Measurements from ENCODE around the gene TPP2.

The TPP2 gene

GRCh38 chr13:102708211-102708610 lies 111.4 kb downstream of the TPP2 start:
- Histone ChIP-seq H3K4me2 (ENCODE audit: low read depth, low read length) (no peak overlapping the region), H3K9me3 (replicated peaks; ENCODE audit: insufficient read depth, low read length) (no peaks in the 10 kb centered on the region), H3K4me1 (ENCODE audit: low read length) (no peaks in the 10 kb centered on the region), H3K27ac (ENCODE audit: low read length) (no peak overlapping the region), H3K27me3 (replicated peaks; ENCODE audit: insufficient read depth, low read length) (no peaks in the 10 kb centered on the region), H3K4me3 (ENCODE audit: low read length) (no peak overlapping the region), H3K36me3 (replicated peaks; ENCODE audit: insufficient read depth, low read length) (no peaks in the 10 kb centered on the region), H3K9ac (ENCODE audit: low read length) (no peak overlapping the region), H2AFZ (ENCODE audit: low read length) (no peak overlapping the region), H3K9me2 (replicated peaks; ENCODE audit: insufficient read depth, low read length) (no peaks in the 10 kb centered on the region), H3K79me2 (ENCODE audit: low read length) (no peaks in the 10 kb centered on the region), H4K20me1 (ENCODE audit: insufficient read depth, low read length) (no peaks in the 10 kb centered on the region), H3F3A (ENCODE audit: insufficient read depth, low read length) (no peaks in the 10 kb centered on the region)
- no peak for DNase-seq
- no peak for TF ChIP-seq CTCF (IDR thresholded peaks at IDR 0.05; ENCODE audit: low read length)
- no peak for TF ChIP-seq EZH2phosphoT487 (IDR thresholded peaks at IDR 0.05; ENCODE audit: low read length)
- TF ChIP-seq EZH2 (optimal IDR thresholded peaks at IDR 0.05; ENCODE audit: low read depth, low read length): no peak

- Histone ChIP-seq H3K79me2 (ENCODE audit: low read length) (no peaks in the 10 kb centered on the region), H3K9me3 (replicated peaks; ENCODE audit: insufficient read depth, low read length) (no peaks in the 10 kb centered on the region), H3K4me1 (ENCODE audit: low read length) (no peaks in the 10 kb centered on the region), H3K4me2 (ENCODE audit: low read depth, low read length) (no peak overlapping the region), H2AFZ (ENCODE audit: low read length) (no peak overlapping the region), H3K27ac (ENCODE audit: low read length) (no peak overlapping the region), H3F3A (ENCODE audit: insufficient read depth, low read length) (no peaks in the 10 kb centered on the region), H3K9me2 (replicated peaks; ENCODE audit: insufficient read depth, low read length) (no peaks in the 10 kb centered on the region), H3K36me3 (replicated peaks; ENCODE audit: insufficient read depth, low read length) (no peaks in the 10 kb centered on the region), H3K9ac (ENCODE audit: low read length) (no peak overlapping the region), H3K4me3 (ENCODE audit: low read length) (no peak overlapping the region), H3K27me3 (replicated peaks; ENCODE audit: insufficient read depth, low read length) (no peaks in the 10 kb centered on the region), H4K20me1 (ENCODE audit: insufficient read depth, low read length) (no peaks in the 10 kb centered on the region)
- no peak for DNase-seq
- TF ChIP-seq CTCF (IDR thresholded peaks at IDR 0.05; ENCODE audit: low read length) (no peak), EZH2 (optimal IDR thresholded peaks at IDR 0.05; ENCODE audit: low read depth, low read length) (no peak), EZH2phosphoT487 (IDR thresholded peaks at IDR 0.05; ENCODE audit: low read length) (no peak)
Measured at GRCh38 chr13:102708991-102709390, 112.2 kb downstream of the TPP2 start.

GRCh38 chr13:102709536-102709935 lies 112.8 kb downstream of the TPP2 start:
- no peaks in the 10 kb centered on the region for H3K9me2 ChIP-seq (replicated peaks; ENCODE audit: insufficient read depth, low read length)
- H3K79me2 ChIP-seq (ENCODE audit: low read length): no peaks in the 10 kb centered on the region
- no peaks in the 10 kb centered on the region for H4K20me1 ChIP-seq (ENCODE audit: insufficient read depth, low read length)
- H3K9ac ChIP-seq (ENCODE audit: low read length): no peak overlapping the region
- no peaks in the 10 kb centered on the region for H3K9me3 ChIP-seq (replicated peaks; ENCODE audit: insufficient read depth, low read length)
- H3F3A ChIP-seq (ENCODE audit: insufficient read depth, low read length): no peaks in the 10 kb centered on the region
- H3K4me1 ChIP-seq (ENCODE audit: low read length): no peaks in the 10 kb centered on the region
- H3K27me3 ChIP-seq (replicated peaks; ENCODE audit: insufficient read depth, low read length): no peaks in the 10 kb centered on the region
- no peaks in the 10 kb centered on the region for H3K36me3 ChIP-seq (replicated peaks; ENCODE audit: insufficient read depth, low read length)
- H3K27ac ChIP-seq (ENCODE audit: low read length): no peak overlapping the region
- no peak overlapping the region for H3K4me3 ChIP-seq (ENCODE audit: low read length)
- no peak overlapping the region for H3K4me2 ChIP-seq (ENCODE audit: low read depth, low read length)
- no peak for TF ChIP-seq EZH2phosphoT487 (IDR thresholded peaks at IDR 0.05; ENCODE audit: low read length)
- no peak for TF ChIP-seq CTCF (IDR thresholded peaks at IDR 0.05; ENCODE audit: low read length)
- TF ChIP-seq EZH2 (optimal IDR thresholded peaks at IDR 0.05; ENCODE audit: low read depth, low read length): no peak
- no peak overlapping the region for H2AFZ ChIP-seq (ENCODE audit: low read length)
- no peak for DNase-seq
